Astrocyte (in vitro differentiated cells and primary cell): ENCODE results near the gene COL6A6.

Experiments used
- CTCF ChIP-seq: IDR thresholded peaks from 2 replicates; pipeline ENCODE4 v1.5.1; 2011; ENCODE audit warnings: low read depth, mild to moderate bottlenecking, inconsistent platforms, low read length, moderate library complexity; ENCODE audit not compliant: insufficient read depth
- EZH2 ChIP-seq: IDR thresholded peaks from 2 replicates; pipeline ENCODE4 v1.6.1; 2012; ENCODE audit warnings: mild to moderate bottlenecking, low read length, inconsistent platforms; ENCODE audit not compliant: insufficient read depth

GRCh38 chr3:130539005-130539404 is 22.0 kb downstream of the COL6A6 start:
- TF ChIP-seq CTCF = peak; percentile 55
- TF ChIP-seq EZH2 = no peak
